PC-9 (cell line): ENCODE measurements around the gene S100A11. TPM values are rescaled to one million over a fixed set of nuclear protein-coding genes. Genes with fewer than 3 reads are reported as not detected.

ENCODE experiments used
- BruUV-seq: library from RNA; stranded (reverse); fragments of 400-500 nt; replicated peaks from 2 replicates; lab custom pipeline; 2021; lab: Mats Ljungman, UMichigan
- CTCF ChIA-PET: fragments of 300-600 bp; sonication (Branson Sonifier 250); formaldehyde crosslinking; loops from one replicate; lab custom pipeline; 2022; ENCODE audit warnings: antibody characterized with exemption; lab: Charles Lee
- POLR2A ChIA-PET: fragments of 300-600 bp; sonication (Branson Sonifier 250); formaldehyde crosslinking; loops from one replicate; lab custom pipeline; 2022; ENCODE audit warnings: antibody characterized with exemption; ENCODE audit not compliant: unreplicated experiment; lab: Charles Lee
- DNase-seq, 2 experiments: peaks; one replicate each; pipeline versions ENCODE4 v3.0.0 to v3.0.0-alpha.2; 2015 to 2022; ENCODE audit warnings: mixed read lengths in 1 of 2
- H2AFZ ChIP-seq: fragments of 200-600 bp; sonication (generic); 2 replicates; pipeline ENCODE4 v1.8.1; 2017; ENCODE audit warnings: antibody characterized with exemption
- H3F3A ChIP-seq: fragments of 200-600 bp; sonication (generic); 2 replicates; pipeline ENCODE4 v1.8.1; 2017; ENCODE audit warnings: antibody characterized with exemption, mild to moderate bottlenecking, low read depth; ENCODE audit not compliant: insufficient read depth
- H3K27ac ChIP-seq: fragments of 200-600 bp; sonication (generic); 2 replicates; pipeline ENCODE4 v1.6.1; 2016; ENCODE audit warnings: mixed run types
- H3K27me3 ChIP-seq: fragments of 200-600 bp; sonication (generic); 2 replicates; pipeline ENCODE4 v1.6.1; 2016; ENCODE audit warnings: low read depth, mixed run types; ENCODE audit not compliant: insufficient read depth
- H3K36me3 ChIP-seq: fragments of 200-600 bp; sonication (generic); 2 replicates; pipeline ENCODE4 v1.6.1; 2016; ENCODE audit warnings: low read depth, mixed run types
- H3K4me1 ChIP-seq: fragments of 200-600 bp; sonication (generic); replicated peaks from 2 replicates; pipeline ENCODE4 v1.6.1; 2016; ENCODE audit warnings: mixed run types; ENCODE audit not compliant: insufficient read depth
- H3K4me2 ChIP-seq: fragments of 200-600 bp; sonication (generic); 2 replicates; pipeline ENCODE4 v1.6.1; 2017; ENCODE audit warnings: mixed run types
- H3K4me3 ChIP-seq: fragments of 200-600 bp; sonication (generic); 2 replicates; pipeline ENCODE4 v1.6.1; 2016; ENCODE audit warnings: mixed run types
- H3K79me2 ChIP-seq: fragments of 200-600 bp; sonication (generic); 2 replicates; pipeline ENCODE4 v1.6.1; 2017; ENCODE audit warnings: low read depth, mixed run types
- H3K9me2 ChIP-seq: fragments of 200-600 bp; sonication (generic); 2 replicates; pipeline ENCODE4 v1.8.1; 2017; ENCODE audit warnings: mild to moderate bottlenecking; ENCODE audit not compliant: insufficient read depth
- H3K9me3 ChIP-seq: fragments of 200-600 bp; sonication (generic); 2 replicates; pipeline ENCODE4 v1.8.1; 2016; ENCODE audit warnings: low read depth; ENCODE audit not compliant: insufficient read depth
- H4K20me1 ChIP-seq: fragments of 200-600 bp; sonication (generic); 2 replicates; pipeline ENCODE4 v1.8.1; 2017; ENCODE audit not compliant: insufficient read depth
- CTCF ChIP-seq: fragments of 200-600 bp; sonication (generic); conservative IDR thresholded peaks from 2 replicates; pipeline ENCODE4 v1.6.1; 2017; ENCODE audit warnings: mixed run types, antibody characterized with exemption, mild to moderate bottlenecking, moderate library complexity
- EZH2 ChIP-seq: fragments of 200-600 bp; sonication (generic); IDR thresholded peaks from 2 replicates; pipeline ENCODE4 v1.8.0; 2017; ENCODE audit warnings: antibody characterized with exemption, low read depth
- intact Hi-C: fragments of 100-400 bp; cut with micrococcal nuclease; formaldehyde crosslinking; loops from one replicate; pipeline ENCODE4 v1.10.0; 2022; ENCODE audit not compliant: unreplicated experiment
- total RNA-seq: library from RNA; stranded (reverse); gene quantifications from 2 replicates; pipeline ENCODE4 v1.2.3, GENCODE V29; 2021

Gene S100A11
- total RNA-seq, 1 experiment from 2014 or later = 868 TPM

GRCh38 chr1:151990058-151990855 lies 46.5 kb downstream of the S100A11 start:
- peaks cover 25% of the 10 kb centered on the region for H4K20me1 ChIP-seq
- peak overlapping the region; percentile 99 for H3K27ac ChIP-seq
- no peaks in the 10 kb centered on the region for H3K27me3 ChIP-seq
- H3K36me3 ChIP-seq = peaks cover 52% of the 10 kb centered on the region
- peak overlapping the region; percentile 94 for H3K4me3 ChIP-seq
- peak overlapping the region; percentile 93 for H3K4me2 ChIP-seq
- POLR2A ChIA-PET = interaction anchor here (0.6 to 3.1 kb wide), 8 partner anchors 9 to 55 kb away, joined by 3 to 29 read pairs (median 3); no protein-coding TSS in a partner anchor
- intact Hi-C loops = loop anchor here (5.0 kb wide), 1 partner anchor 172 kb away; no protein-coding TSS in a partner anchor
- H3F3A ChIP-seq = peaks cover 86% of the 10 kb centered on the region
- H2AFZ ChIP-seq = no peak overlapping the region
- H3K79me2 ChIP-seq = peaks cover 76% of the 10 kb centered on the region
- H3K9me2 ChIP-seq = no peaks in the 10 kb centered on the region
- TF ChIP-seq CTCF (peak; percentile 26; the same call in 1 of the 2 replicates), EZH2 (no peak)
- CTCF ChIA-PET = interaction anchor here (0.6 kb wide), 1 partner anchor 1088 kb away, joined by 3 read pairs; no protein-coding TSS in a partner anchor
- peak in 1 of 2 experiments; percentile 83 for DNase-seq
- H3K4me1 ChIP-seq = peaks cover 74% of the 10 kb centered on the region
- BruUV-seq = no TSS peak
- no peaks in the 10 kb centered on the region for H3K9me3 ChIP-seq

DNA sequence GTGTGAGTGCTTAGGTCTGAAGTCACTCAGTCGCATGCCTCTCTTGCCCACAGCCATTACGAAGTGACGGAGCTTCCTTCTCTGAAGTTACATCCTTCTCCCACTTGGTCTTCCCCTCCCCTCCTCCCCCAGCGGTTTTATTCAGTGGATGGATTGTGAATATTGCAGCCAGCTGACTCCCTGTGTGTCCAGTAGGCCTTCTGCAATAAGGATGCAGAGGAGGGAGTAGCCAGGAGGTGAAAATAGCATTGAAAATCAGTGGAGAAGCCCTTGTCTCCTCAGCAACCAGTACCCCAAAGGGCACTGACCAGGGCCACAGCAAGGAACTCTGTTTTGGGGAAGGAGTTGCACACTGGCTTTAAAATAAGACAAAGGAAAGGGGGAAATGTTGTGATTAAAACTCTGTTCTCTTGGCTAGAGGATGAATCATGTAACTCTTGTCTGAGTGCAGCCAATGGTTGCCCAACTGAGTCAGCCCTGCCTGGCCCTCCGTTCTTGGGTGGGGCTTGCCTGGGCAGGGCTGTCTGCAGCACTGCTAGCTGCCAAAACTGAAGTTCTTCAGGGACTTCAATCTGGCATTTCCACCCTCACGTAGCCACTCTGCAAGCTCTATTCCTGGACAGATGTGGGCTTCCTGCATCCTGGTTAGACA lies 47.5 kb downstream of the S100A11 start:
- peaks cover 61% of the 10 kb centered on the region for H3K36me3 ChIP-seq
- CTCF ChIA-PET = interaction anchor here (0.5 kb wide), 1 partner anchor 1999 kb away, joined by 4 read pairs; no protein-coding TSS in a partner anchor
- H3K4me3 ChIP-seq = peak overlapping the region; percentile 94
- peaks cover 85% of the 10 kb centered on the region for H3K79me2 ChIP-seq
- H4K20me1 ChIP-seq = peaks cover 25% of the 10 kb centered on the region
- H3F3A ChIP-seq = peaks cover 87% of the 10 kb centered on the region
- no peaks in the 10 kb centered on the region for H3K27me3 ChIP-seq
- no TSS peak for BruUV-seq
- POLR2A ChIA-PET = interaction anchor here (0.6 to 3.1 kb wide), 10 partner anchors 9 to 149 kb away, joined by 3 to 29 read pairs (median 10); partner anchors contain the start of gene S100A11
- intact Hi-C loops = loop anchor here (1.0 to 10.0 kb wide), 4 partner anchors 17 to 915 kb away; partner anchors contain the start of genes IVL and THEM4
- DNase-seq = peak; percentile 84 to 89
- peak overlapping the region; percentile 99 for H3K27ac ChIP-seq
- TF ChIP-seq CTCF (no peak), EZH2 (no peak)
- H3K4me2 ChIP-seq = peak overlapping the region; percentile 93
- H3K4me1 ChIP-seq = peaks cover 74% of the 10 kb centered on the region
- no peaks in the 10 kb centered on the region for H3K9me3 ChIP-seq
- H2AFZ ChIP-seq = no peak overlapping the region
- H3K9me2 ChIP-seq = no peaks in the 10 kb centered on the region

- DNase-seq = peak; percentile 77 to 99
- Histone ChIP-seq H3K4me2 (peak overlapping the region; percentile 93), H3K79me2 (peaks cover 93% of the 10 kb centered on the region), H3K9me2 (no peaks in the 10 kb centered on the region), H3K27me3 (no peaks in the 10 kb centered on the region), H3K36me3 (peaks cover 70% of the 10 kb centered on the region), H3K9me3 (no peaks in the 10 kb centered on the region), H2AFZ (no peak overlapping the region), H3K4me1 (peaks cover 78% of the 10 kb centered on the region), H4K20me1 (peaks cover 27% of the 10 kb centered on the region), H3F3A (peaks cover 91% of the 10 kb centered on the region), H3K4me3 (peak overlapping the region; percentile 94; the same call in 1 of the 2 replicates), H3K27ac (peak overlapping the region; percentile 99)
- TF ChIP-seq CTCF = no peak
- no peak for TF ChIP-seq EZH2
- intact Hi-C loops = loop anchor here (1.0 to 10.0 kb wide), 4 partner anchors 43 to 916 kb away; partner anchors contain the start of genes IVL and THEM4
- ChIA-PET POLR2A (interaction anchor here (0.6 to 3.1 kb wide), 17 partner anchors 10 to 677 kb away, joined by 3 to 37 read pairs (median 6); partner anchors contain the start of gene S100A11), CTCF (interaction anchor here (0.6 to 1.3 kb wide), 3 partner anchors 20 to 149 kb away, joined by 3 to 10 read pairs (median 3); no protein-coding TSS in a partner anchor)
- no TSS peak for BruUV-seq
Observed at GRCh38 chr1:151988405-151988923, 48.3 kb downstream of the S100A11 start.
